Kidney epithelial cell (primary cell): Measurements from ENCODE around the gene NPLOC4. TPM values are rescaled to one million over a fixed set of nuclear protein-coding genes. Genes with fewer than 3 reads are reported as not detected.

Experiments used
- DNase-seq: peaks from one replicate; pipeline ENCODE4 v3.0.0-alpha.2; 2010; ENCODE audit warnings: low read depth
- H3K27me3 ChIP-seq: 2 replicates; pipeline ENCODE4 v1.6.0; 2011; ENCODE audit warnings: low read length; ENCODE audit not compliant: control insufficient read depth, insufficient read depth
- H3K36me3 ChIP-seq: 2 replicates; pipeline ENCODE4 v1.5.1; 2011; ENCODE audit warnings: low read length; ENCODE audit not compliant: control insufficient read depth, insufficient read depth
- H3K4me3 ChIP-seq: 2 replicates; pipeline ENCODE4 v1.5.1; 2011; ENCODE audit warnings: low read depth, mild to moderate bottlenecking, control low read depth, low read length
- CTCF ChIP-seq: IDR thresholded peaks from 2 replicates; pipeline ENCODE4 v1.5.1; 2011; ENCODE audit warnings: mild to moderate bottlenecking, moderate library complexity, low read length, control low read depth, inconsistent platforms; ENCODE audit not compliant: insufficient read depth, poor library complexity, severe bottlenecking
- total RNA-seq: library from RNA; depleted of rRNA; stranded (reverse); fragments of >200 nt; gene quantifications from 2 replicates; pipeline ENCODE4 v1.2.3, GENCODE V29; 2015

NPLOC4 gene
- total RNA-seq, 1 donor from 2014 or later: 61.4 TPM

GRCh38 chr17:81666342-81667191 is 29.7 kb upstream of the NPLOC4 start, which contains the start of the genes CCDC137 and OXLD1:
CCDC137 (plus strand) TSS chr17:81666737; CDS start chr17:81666767, 30 bp downstream.
OXLD1 (minus strand) TSS chr17:81666605; CDS start chr17:81666577, 28 bp downstream.
- H3K4me3 ChIP-seq: peak within 1 kb of the TSS; percentile 80
- peak; percentile 86 for DNase-seq
- H3K36me3 ChIP-seq: peaks cover 3% of the 10 kb centered on the region
- H3K27me3 ChIP-seq: no peaks in the 10 kb centered on the region
- TF ChIP-seq CTCF: no peak

DNA sequence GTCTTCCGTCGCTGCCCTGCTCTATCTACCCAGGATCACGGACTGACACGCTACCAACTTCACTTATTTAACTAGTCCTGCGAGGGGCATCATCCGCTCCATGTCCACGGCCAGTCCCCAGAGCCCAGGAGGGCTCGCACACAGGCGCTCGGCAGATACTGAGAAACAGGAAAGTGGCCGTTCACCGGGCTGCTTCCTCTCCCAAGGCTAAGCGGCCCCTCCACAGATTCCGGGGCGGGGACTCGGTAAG is 29.1 kb upstream of the NPLOC4 start:
- H3K4me3 ChIP-seq: peak overlapping the region; percentile 80
- no peak for TF ChIP-seq CTCF

GRCh38 chr17:81665205-81666091 is 28.5 kb upstream of the NPLOC4 start:
- Histone ChIP-seq H3K27me3 (no peaks in the 10 kb centered on the region), H3K36me3 (peaks cover 3% of the 10 kb centered on the region), H3K4me3 (peak overlapping the region; percentile 80)
- no peak for TF ChIP-seq CTCF
- no peak for DNase-seq

More for the DNA sequence above, 29.1 kb upstream of the NPLOC4 start:
- Histone ChIP-seq H3K36me3 (peaks cover 3% of the 10 kb centered on the region), H3K27me3 (no peaks in the 10 kb centered on the region)
- DNase-seq: no peak

- H3K27me3 ChIP-seq: no peaks in the 10 kb centered on the region
- DNase-seq: no peak
- no peak for TF ChIP-seq CTCF
- H3K4me3 ChIP-seq: no peak overlapping the region
- H3K36me3 ChIP-seq: no peaks in the 10 kb centered on the region
Measured at GRCh38 chr17:81664051-81664470, 27.1 kb upstream of the NPLOC4 start.

- Histone ChIP-seq H3K4me3 (no peak overlapping the region), H3K27me3 (no peaks in the 10 kb centered on the region), H3K36me3 (no peaks in the 10 kb centered on the region)
- DNase-seq: no peak
- no peak for TF ChIP-seq CTCF
Measured at GRCh38 chr17:81662002-81662401, 25.1 kb upstream of the NPLOC4 start.
